Activated naive CD8-positive, alpha-beta T cell treated with anti-CD3 and anti-CD28 coated beads, Interleukin-2, amount 10 ng/mL, durations not matched to agents 7 days and 5 days (primary cell): ENCODE results near the gene CNTNAP5. TPM values are rescaled to one million over a fixed set of nuclear protein-coding genes. Genes with fewer than 3 reads are reported as not detected.

Source experiments
- ATAC-seq: fragments of 150-1000 bp; cut with Tn5 transposase; one replicate; pipeline ENCODE4 v1.10.0; 2021; ENCODE audit warnings: low read depth, moderate library complexity
- POLR2A ChIA-PET: fragments of 350-600 bp; sonication (Branson Sonifier 250); formaldehyde crosslinking; loops from one replicate; lab custom pipeline; 2021; ENCODE audit warnings: antibody characterized with exemption; lab: Charles Lee
- DNase-seq: peaks from one replicate; pipeline ENCODE4 v3.0.0; 2021
- H3K27ac Mint-ChIP-seq: one replicate; pipeline ENCODE4 v1.8.0; 2022; ENCODE audit warnings: mild to moderate bottlenecking, mixed read lengths
- H3K27me3 Mint-ChIP-seq: one replicate; pipeline ENCODE4 v1.8.0; 2022; ENCODE audit warnings: mild to moderate bottlenecking, moderate library complexity, mixed read lengths
- H3K36me3 Mint-ChIP-seq: one replicate; pipeline ENCODE4 v1.8.0; 2021; ENCODE audit warnings: mild to moderate bottlenecking, mixed read lengths
- H3K4me1 Mint-ChIP-seq: one replicate; pipeline ENCODE4 v1.8.0; 2021; ENCODE audit warnings: mixed read lengths
- H3K4me3 Mint-ChIP-seq: one replicate; pipeline ENCODE4 v1.8.0; 2022; ENCODE audit warnings: mild to moderate bottlenecking, moderate library complexity, mixed read lengths
- H3K9me3 Mint-ChIP-seq: one replicate; pipeline ENCODE4 v1.8.0; 2021; ENCODE audit warnings: mixed read lengths
- total RNA-seq, 2 experiments: library from RNA; stranded (reverse); gene quantifications; one replicate each; pipeline ENCODE4 v1.2.3, GENCODE V29; 2021

CNTNAP5 gene
- total RNA-seq, 2 experiments from 2014 or later, result not detected

DNA sequence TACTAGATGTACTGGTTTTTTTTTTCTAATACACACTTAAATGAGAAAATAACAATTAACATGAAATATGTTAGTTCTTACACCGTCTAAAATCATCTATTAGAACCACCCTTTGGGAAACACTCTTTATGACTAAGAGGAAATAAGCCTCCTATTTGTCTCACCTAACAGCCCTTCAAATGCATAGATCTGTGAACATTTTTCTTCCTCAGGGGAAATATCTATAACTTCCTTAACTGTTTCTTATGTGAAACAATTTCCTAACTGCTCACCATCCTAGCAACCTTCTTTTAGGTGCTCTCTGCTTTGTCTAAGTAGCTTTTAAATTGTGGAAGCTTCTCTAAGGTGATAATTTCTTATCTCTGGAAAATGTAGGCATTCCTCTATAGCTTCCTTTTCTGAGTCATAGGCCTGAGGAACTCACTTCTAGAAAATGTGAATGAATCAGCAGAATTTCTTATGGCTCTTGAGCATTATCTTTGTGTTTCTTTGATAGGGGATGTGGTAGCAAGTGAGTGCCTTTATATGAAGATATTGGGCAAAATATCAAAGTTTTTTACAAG, 56.1 kb downstream of the CNTNAP5 start:
- H3K27me3 Mint-ChIP-seq, result no peaks in the 10 kb centered on the region
- no peaks in the 10 kb centered on the region for H3K9me3 Mint-ChIP-seq
- no peaks in the 10 kb centered on the region for H3K4me1 Mint-ChIP-seq
- no peak for DNase-seq
- H3K27ac Mint-ChIP-seq, result no peak overlapping the region
- ATAC-seq, result no peak
- no peak overlapping the region for H3K4me3 Mint-ChIP-seq
- H3K36me3 Mint-ChIP-seq, result no peaks in the 10 kb centered on the region
- POLR2A ChIA-PET, result no interaction called here

DNA sequence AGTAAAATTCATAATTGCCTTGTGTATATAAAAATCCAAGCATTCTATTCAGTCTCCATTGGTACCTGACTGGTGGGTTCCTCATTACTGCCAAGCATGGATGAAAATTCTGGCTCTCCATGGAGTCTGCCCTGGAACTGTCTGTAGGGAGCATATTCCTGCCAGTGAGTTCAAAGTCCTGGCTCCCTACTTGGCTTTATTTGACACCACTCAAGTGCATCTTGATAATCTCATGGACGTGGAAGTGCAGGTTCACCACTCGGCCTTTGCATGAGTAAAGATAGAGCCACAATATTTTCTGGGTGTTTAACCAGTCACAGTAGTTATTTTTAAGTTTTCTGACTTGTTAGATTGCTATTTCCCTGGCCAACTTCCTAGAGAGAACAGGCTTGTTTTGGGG, 63.5 kb downstream of the CNTNAP5 start:
- Mint-ChIP-seq H3K27me3 (no peaks in the 10 kb centered on the region), H3K4me1 (no peaks in the 10 kb centered on the region), H3K27ac (no peak overlapping the region), H3K36me3 (no peaks in the 10 kb centered on the region), H3K9me3 (no peaks in the 10 kb centered on the region), H3K4me3 (no peak overlapping the region)
- ATAC-seq (no peak), DNase-seq (no peak)
- POLR2A ChIA-PET, result no interaction called here

DNA sequence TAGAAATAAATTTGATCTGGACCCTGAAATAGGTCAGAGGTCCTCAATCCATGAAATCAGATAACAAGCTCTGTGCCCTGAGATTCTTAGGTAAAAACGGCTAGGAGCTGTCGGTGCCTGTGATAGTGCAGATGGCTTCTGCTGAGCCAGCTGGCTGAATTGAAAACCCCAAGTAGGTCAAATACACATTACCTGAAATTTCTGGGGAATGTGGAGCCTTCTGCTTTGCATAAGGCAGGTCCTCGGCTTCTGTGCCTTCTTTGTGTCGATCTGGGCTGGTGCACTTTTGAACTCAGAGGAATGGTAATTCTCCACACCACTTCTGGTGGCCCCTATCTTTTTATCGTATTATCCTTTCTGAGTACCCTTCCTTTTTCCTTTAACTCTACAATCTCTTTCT, 66.6 kb downstream of the CNTNAP5 start:
- DNase-seq (no peak), ATAC-seq (no peak)
- Mint-ChIP-seq H3K36me3 (no peaks in the 10 kb centered on the region), H3K27ac (no peak overlapping the region), H3K9me3 (no peaks in the 10 kb centered on the region), H3K4me1 (no peaks in the 10 kb centered on the region), H3K27me3 (no peaks in the 10 kb centered on the region), H3K4me3 (no peak overlapping the region)
- POLR2A ChIA-PET, result no interaction called here

DNA sequence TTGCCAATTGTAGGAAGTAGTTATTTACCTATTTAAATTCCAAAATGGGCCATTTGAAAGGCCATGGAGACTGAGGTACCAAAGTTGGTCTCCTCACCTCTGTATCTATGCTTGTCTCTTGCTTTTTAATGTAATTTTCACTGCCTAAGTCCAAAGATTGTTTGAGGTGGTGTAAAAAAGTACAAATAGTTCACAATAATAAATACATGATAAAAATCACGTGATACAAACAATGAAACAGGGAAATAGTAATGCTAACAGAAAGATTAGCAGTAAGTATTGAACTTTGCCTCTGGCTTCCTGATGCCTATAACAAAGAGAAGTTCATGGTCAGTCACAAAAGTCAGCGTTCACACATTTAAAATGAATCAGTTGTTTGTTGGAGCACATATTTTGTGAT, 67.6 kb downstream of the CNTNAP5 start:
- Mint-ChIP-seq H3K36me3 (no peaks in the 10 kb centered on the region), H3K9me3 (no peaks in the 10 kb centered on the region), H3K27me3 (no peaks in the 10 kb centered on the region), H3K27ac (no peak overlapping the region), H3K4me1 (no peaks in the 10 kb centered on the region), H3K4me3 (no peak overlapping the region)
- POLR2A ChIA-PET, result no interaction called here
- ATAC-seq (no peak), DNase-seq (no peak)

DNA sequence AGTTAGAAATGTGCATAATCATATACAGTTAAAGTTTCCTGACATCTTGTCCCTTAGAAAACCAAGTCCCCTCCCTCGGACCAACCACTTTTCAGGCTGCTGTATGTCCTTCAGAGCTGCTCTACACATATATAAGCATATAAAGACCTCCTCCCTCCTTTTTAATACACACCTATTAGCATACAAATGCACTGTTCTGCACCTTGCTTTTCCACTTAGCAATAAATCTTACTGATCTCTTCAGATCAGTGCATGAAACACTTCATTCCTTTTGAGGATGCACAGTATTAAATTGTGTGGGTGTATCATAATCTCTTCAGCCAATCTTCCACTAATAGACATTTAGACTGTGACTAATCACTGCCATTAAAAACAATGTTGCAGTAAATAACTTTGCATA, 79.8 kb downstream of the CNTNAP5 start:
- Mint-ChIP-seq H3K27me3 (no peaks in the 10 kb centered on the region), H3K36me3 (no peaks in the 10 kb centered on the region), H3K27ac (no peak overlapping the region), H3K4me3 (no peak overlapping the region), H3K4me1 (no peaks in the 10 kb centered on the region), H3K9me3 (no peaks in the 10 kb centered on the region)
- POLR2A ChIA-PET, result no interaction called here
- ATAC-seq, result no peak
- DNase-seq, result no peak

DNA sequence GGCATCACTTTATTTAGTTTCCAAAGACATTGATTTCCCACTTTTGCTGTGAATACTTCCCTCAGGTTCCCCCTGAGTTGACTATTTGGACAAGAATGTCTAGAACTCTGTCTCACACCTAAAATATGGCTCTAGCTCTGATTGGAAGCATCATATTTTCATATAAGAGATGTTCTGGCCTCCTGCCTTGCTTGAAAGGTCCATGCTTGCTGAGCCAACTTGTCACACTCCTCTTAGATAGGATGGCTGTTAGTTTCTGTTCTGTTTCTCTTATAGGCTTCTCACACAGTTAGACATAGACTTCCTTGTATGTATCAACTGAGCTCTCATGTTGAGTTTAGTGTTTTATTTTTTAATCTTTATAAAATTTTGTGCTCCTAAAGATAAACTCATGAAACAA, 87.1 kb downstream of the CNTNAP5 start:
- POLR2A ChIA-PET, result no interaction called here
- Mint-ChIP-seq H3K27ac (no peak overlapping the region), H3K4me3 (no peak overlapping the region), H3K9me3 (no peaks in the 10 kb centered on the region), H3K27me3 (no peaks in the 10 kb centered on the region), H3K4me1 (no peaks in the 10 kb centered on the region), H3K36me3 (no peaks in the 10 kb centered on the region)
- no peak for ATAC-seq
- no peak for DNase-seq

DNA sequence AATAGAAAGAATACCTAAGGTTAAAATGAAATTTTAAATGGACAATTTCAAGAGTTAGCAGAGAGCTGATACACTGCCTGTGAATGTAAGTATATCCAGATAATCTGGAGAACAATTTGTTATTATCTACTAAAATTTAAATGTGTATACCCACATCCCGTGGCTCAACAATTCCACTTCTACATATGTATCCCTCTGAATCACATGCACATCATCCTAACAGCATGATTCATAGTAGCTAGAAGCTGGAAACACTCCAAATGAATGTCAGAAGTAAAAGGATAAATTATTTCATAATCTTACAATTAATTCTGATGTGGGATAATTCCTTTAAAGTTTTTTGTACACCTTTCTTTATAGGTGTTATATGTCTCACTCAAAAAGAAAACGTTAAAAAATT, 87.9 kb downstream of the CNTNAP5 start:
- no peak for ATAC-seq
- no peak overlapping the region for H3K4me3 Mint-ChIP-seq
- no peak for DNase-seq
- POLR2A ChIA-PET, result no interaction called here
- no peaks in the 10 kb centered on the region for H3K36me3 Mint-ChIP-seq
- H3K27me3 Mint-ChIP-seq, result no peaks in the 10 kb centered on the region
- H3K27ac Mint-ChIP-seq, result no peak overlapping the region
- H3K9me3 Mint-ChIP-seq, result no peaks in the 10 kb centered on the region
- H3K4me1 Mint-ChIP-seq, result no peaks in the 10 kb centered on the region

DNA sequence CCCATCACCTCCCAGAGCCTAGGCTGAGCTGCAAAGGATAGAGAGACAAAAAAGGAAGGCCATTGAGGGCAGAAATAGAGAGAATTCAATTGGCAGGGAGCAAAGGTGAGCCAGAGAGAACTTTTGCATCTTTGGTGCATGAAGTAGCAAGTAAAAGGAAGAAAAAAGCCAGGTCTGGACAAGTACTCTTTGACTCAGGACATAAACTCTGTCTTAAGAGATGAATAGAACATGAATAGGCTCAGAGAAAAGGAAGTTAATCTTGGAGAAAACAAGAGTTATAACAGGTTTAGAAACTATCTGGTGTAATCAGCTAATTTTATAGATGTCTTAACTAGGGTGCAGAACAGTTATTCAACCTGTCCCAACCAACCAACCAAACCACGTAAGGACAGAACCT, 95.2 kb downstream of the CNTNAP5 start:
- H3K4me3 Mint-ChIP-seq, result no peak overlapping the region
- peaks cover 3% of the 10 kb centered on the region for H3K36me3 Mint-ChIP-seq
- H3K9me3 Mint-ChIP-seq, result peaks cover 1% of the 10 kb centered on the region
- no peak for ATAC-seq
- no peak for DNase-seq
- no peaks in the 10 kb centered on the region for H3K27me3 Mint-ChIP-seq
- POLR2A ChIA-PET, result no interaction called here
- no peaks in the 10 kb centered on the region for H3K4me1 Mint-ChIP-seq
- H3K27ac Mint-ChIP-seq, result no peak overlapping the region

DNA sequence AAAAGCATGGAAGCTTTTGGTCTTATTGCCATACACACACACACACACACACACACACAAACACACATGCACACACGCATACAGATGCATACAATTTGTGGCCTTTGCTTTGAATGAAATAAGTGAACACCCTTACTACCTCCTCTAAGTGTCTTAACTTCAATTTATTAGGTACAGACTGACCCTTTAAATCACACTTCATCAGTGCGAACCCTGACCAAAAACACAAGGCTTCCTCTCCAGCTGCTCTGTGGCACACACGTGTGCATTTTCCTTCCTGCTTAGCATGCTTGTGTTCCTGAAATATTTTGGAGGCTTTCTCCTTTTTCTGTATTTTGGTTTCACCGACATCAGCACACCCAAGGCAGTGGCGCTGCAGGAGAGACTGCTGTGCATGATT, 96.0 kb downstream of the CNTNAP5 start:
- ATAC-seq, result no peak
- DNase-seq, result no peak
- peaks cover 1% of the 10 kb centered on the region for H3K9me3 Mint-ChIP-seq
- no peaks in the 10 kb centered on the region for H3K27me3 Mint-ChIP-seq
- H3K27ac Mint-ChIP-seq, result no peak overlapping the region
- no peaks in the 10 kb centered on the region for H3K4me1 Mint-ChIP-seq
- peaks cover 3% of the 10 kb centered on the region for H3K36me3 Mint-ChIP-seq
- H3K4me3 Mint-ChIP-seq, result no peak overlapping the region
- POLR2A ChIA-PET, result no interaction called here

DNA sequence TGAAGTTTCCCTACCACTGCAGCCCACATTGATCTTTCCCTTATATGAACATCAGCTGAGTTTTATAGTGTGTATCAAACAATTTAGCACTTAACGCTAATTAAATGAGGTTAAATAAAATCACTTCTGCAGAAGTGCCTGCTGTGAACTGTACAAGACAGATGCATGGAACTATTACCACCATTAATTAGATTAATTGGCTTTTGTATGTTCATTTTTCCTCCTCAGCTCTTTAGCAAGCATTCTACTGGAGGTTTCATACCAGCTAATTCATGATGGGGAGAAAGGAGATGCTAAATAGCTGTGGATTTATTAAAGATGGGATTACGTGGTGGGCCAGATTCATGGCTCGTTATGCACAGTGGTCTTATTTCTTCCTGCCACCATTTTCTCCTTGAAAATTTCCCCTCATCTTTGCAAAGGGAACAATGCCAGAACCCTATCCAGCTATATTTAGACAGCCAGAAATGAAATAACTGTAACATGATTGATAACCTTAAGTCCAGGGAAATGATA, 96.7 kb downstream of the CNTNAP5 start:
- H3K9me3 Mint-ChIP-seq, result peaks cover 1% of the 10 kb centered on the region
- POLR2A ChIA-PET, result no interaction called here
- peaks cover 3% of the 10 kb centered on the region for H3K36me3 Mint-ChIP-seq
- ATAC-seq, result no peak
- no peaks in the 10 kb centered on the region for H3K27me3 Mint-ChIP-seq
- H3K4me1 Mint-ChIP-seq, result no peaks in the 10 kb centered on the region
- no peak overlapping the region for H3K27ac Mint-ChIP-seq
- no peak overlapping the region for H3K4me3 Mint-ChIP-seq
- DNase-seq, result no peak

DNA sequence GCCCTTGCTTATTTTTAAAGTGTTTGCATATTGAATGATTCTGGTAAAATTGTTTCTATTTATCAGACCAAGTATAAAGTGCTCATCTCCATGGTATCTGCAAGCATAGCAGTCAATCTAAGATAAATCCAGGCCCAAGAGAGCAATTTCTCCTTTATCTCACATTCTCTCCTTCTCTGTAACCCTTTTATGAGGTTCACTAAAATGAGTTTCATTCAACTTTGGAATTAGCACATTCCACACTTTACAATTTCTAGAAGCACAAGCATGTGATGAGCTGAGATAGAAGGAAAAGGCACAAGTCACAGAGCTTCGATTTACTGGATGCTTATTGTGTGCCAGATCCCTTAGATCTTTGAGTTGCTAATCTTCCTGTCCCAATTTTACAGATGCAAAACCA, 97.3 kb downstream of the CNTNAP5 start:
- DNase-seq, result no peak
- H3K4me1 Mint-ChIP-seq, result no peaks in the 10 kb centered on the region
- no peak for ATAC-seq
- H3K9me3 Mint-ChIP-seq, result peaks cover 1% of the 10 kb centered on the region
- POLR2A ChIA-PET, result no interaction called here
- no peaks in the 10 kb centered on the region for H3K27me3 Mint-ChIP-seq
- H3K27ac Mint-ChIP-seq, result no peak overlapping the region
- H3K36me3 Mint-ChIP-seq, result peaks cover 3% of the 10 kb centered on the region
- H3K4me3 Mint-ChIP-seq, result no peak overlapping the region

DNA sequence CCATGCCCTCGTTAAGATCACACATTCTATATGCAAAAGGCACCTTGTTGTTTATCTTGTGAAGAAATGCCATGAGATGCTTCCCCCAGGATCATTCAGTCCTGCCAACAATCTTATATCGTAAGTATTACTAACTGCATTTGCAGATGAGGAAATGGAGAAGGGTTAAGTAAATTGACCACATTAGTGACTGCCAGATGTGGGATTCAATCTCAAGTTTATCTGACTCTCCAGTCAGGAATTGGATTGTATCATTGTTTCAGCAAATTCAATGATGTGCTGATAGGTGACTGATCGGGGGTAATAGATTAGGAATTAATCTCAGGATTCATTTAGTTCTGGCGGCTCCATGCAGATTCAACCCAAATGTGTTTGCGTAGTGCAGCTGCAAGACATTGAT, 106.2 kb downstream of the CNTNAP5 start:
- H3K9me3 Mint-ChIP-seq, result no peaks in the 10 kb centered on the region
- no peak overlapping the region for H3K4me3 Mint-ChIP-seq
- H3K27ac Mint-ChIP-seq, result no peak overlapping the region
- H3K27me3 Mint-ChIP-seq, result no peaks in the 10 kb centered on the region
- no peaks in the 10 kb centered on the region for H3K36me3 Mint-ChIP-seq
- no peak for DNase-seq
- POLR2A ChIA-PET, result no interaction called here
- no peaks in the 10 kb centered on the region for H3K4me1 Mint-ChIP-seq
- no peak for ATAC-seq

DNA sequence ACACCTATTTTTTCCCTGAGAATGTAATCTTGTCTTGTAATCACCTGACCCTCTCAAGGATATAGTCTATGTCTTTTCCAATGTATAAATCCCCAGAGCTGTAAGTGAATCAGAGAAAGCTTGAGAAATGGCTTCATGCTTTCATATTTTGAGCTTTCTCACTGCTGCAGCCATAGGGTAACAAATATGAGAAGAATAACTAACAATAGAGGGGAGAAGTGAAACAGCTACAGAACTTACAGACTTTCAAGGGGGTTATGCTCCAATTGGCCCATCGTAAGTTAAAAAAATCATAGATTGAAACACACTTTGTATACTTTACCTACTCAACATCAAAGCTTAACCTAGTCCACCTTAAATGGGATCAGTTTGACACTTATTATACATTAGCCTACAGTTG, 111.0 kb downstream of the CNTNAP5 start:
- Mint-ChIP-seq H3K4me1 (no peaks in the 10 kb centered on the region), H3K36me3 (no peaks in the 10 kb centered on the region), H3K27ac (no peak overlapping the region), H3K9me3 (peaks cover 3% of the 10 kb centered on the region), H3K4me3 (no peak overlapping the region), H3K27me3 (no peaks in the 10 kb centered on the region)
- ATAC-seq (no peak), DNase-seq (no peak)
- POLR2A ChIA-PET, result no interaction called here

DNA sequence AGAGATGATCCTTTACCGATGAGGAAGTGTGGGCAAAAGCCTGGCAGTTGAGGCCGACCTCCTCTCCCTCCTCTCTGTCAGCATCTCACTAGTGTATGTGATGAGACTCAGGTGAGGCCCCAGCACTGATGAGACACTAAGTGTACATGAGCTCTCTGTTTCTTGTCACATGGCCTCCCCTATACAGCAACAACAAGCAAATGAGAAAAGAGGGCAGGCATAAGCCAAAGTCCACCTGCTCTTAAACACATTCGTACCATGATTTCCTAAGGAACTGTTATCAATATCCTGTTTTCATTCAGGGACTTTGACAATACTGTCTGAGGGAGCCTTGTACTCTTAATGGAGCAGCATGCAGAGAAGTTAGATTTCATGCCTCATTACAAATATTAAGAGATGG, 113.0 kb downstream of the CNTNAP5 start:
- Mint-ChIP-seq H3K36me3 (no peaks in the 10 kb centered on the region), H3K9me3 (peaks cover 3% of the 10 kb centered on the region), H3K4me1 (no peaks in the 10 kb centered on the region), H3K4me3 (no peak overlapping the region), H3K27me3 (no peaks in the 10 kb centered on the region), H3K27ac (no peak overlapping the region)
- ATAC-seq (no peak), DNase-seq (no peak)
- POLR2A ChIA-PET, result no interaction called here

DNA sequence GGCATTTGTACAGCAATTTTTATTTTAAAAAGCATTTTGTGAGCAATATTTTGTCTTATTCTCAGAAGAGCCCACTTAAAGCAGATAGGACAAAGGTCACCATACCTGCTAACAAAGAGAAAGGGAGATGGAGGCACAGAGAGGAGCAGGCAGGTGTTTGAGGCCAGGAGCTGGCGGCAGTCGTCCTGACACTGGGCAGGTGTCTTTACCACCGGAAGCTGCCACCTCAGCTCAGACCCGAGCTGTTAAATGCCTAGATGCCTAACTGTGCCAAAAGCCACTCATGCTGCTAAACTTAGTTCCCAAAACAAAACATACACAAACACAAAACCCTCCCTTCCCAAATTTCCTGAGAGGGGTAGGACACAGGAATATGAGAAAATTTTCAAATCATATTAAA, 120.9 kb downstream of the CNTNAP5 start:
- POLR2A ChIA-PET, result no interaction called here
- Mint-ChIP-seq H3K27ac (no peak overlapping the region), H3K4me3 (no peak overlapping the region), H3K9me3 (no peaks in the 10 kb centered on the region), H3K27me3 (no peaks in the 10 kb centered on the region), H3K4me1 (no peaks in the 10 kb centered on the region), H3K36me3 (no peaks in the 10 kb centered on the region)
- DNase-seq (no peak), ATAC-seq (no peak)
